ENCODE measurements around the gene TMPRSS13. TPM values are rescaled to one million over a fixed set of nuclear protein-coding genes. Genes with fewer than 3 reads are reported as not detected.

TMPRSS13 gene
- total RNA-seq, 4 donors from 2014 or later: 0.60 to 1.7 TPM; not detected in 2

GRCh38 chr11:117855186-117855845 is 73.9 kb downstream of the TMPRSS13 start:
- TF ChIP-seq POLR2A (IDR thresholded peaks at IDR 0.05) (no peak), EP300 (IDR thresholded peaks at IDR 0.05) (no peak), CTCF (IDR thresholded peaks at IDR 0.05) (no peak)
- Histone ChIP-seq H3K4me1 (no peaks in the 10 kb centered on the region), H3K27ac (peak overlapping the region in 2 of 4 donors; percentile 28 to 55), H3K4me3 (no peak overlapping the region), H3K36me3 (no peaks in the 10 kb centered on the region), H3K9me3 (peaks cover 0 to 17% (median 0%) of the 10 kb centered on the region in 4 donors), H3K27me3 (no peaks in the 10 kb centered on the region)
- 43 to 53% methylated on average over 12 of the region's 12 CpGs for WGBS, 2 donors
- DNase-seq (ENCODE audit: low spot score in 2 of 2): no peak

GRCh38 chr11:117852309-117852708 is 76.9 kb downstream of the TMPRSS13 start:
- Histone ChIP-seq H3K27me3 (no peaks in the 10 kb centered on the region), H3K9me3 (peaks cover 0 to 17% (median 0%) of the 10 kb centered on the region in 4 donors), H3K4me3 (no peak overlapping the region), H3K27ac (no peak overlapping the region), H3K4me1 (no peaks in the 10 kb centered on the region), H3K36me3 (no peaks in the 10 kb centered on the region)
- TF ChIP-seq POLR2A (IDR thresholded peaks at IDR 0.05) (no peak), EP300 (IDR thresholded peaks at IDR 0.05) (no peak), CTCF (IDR thresholded peaks at IDR 0.05) (no peak)
- no peak for DNase-seq (ENCODE audit: low spot score in 2 of 2)
- 65 to 66% methylated on average over 3 of the region's 3 CpGs for WGBS, 2 donors

- Histone ChIP-seq H3K27me3 (no peaks in the 10 kb centered on the region), H3K4me1 (no peaks in the 10 kb centered on the region), H3K4me3 (no peak overlapping the region), H3K27ac (no peak overlapping the region), H3K9me3 (peaks cover 0 to 17% (median 0%) of the 10 kb centered on the region in 4 donors), H3K36me3 (no peaks in the 10 kb centered on the region)
- no peak for DNase-seq (ENCODE audit: low spot score in 2 of 2)
- WGBS, 2 donors: 64 to 67% methylated on average over 3 of the region's 3 CpGs
- TF ChIP-seq EP300 (IDR thresholded peaks at IDR 0.05) (peak in 1 of 2 donors; percentile 15), POLR2A (IDR thresholded peaks at IDR 0.05) (no peak)
Observed at GRCh38 chr11:117851852-117852251, 77.3 kb downstream of the TMPRSS13 start.

GRCh38 chr11:117851106-117851505 is 78.1 kb downstream of the TMPRSS13 start:
- Histone ChIP-seq H3K36me3 (no peaks in the 10 kb centered on the region), H3K27ac (peak overlapping the region in 2 of 4 donors; percentile 21 to 22), H3K9me3 (peaks cover 0 to 17% (median 0%) of the 10 kb centered on the region in 4 donors), H3K4me3 (no peak overlapping the region), H3K4me1 (no peaks in the 10 kb centered on the region), H3K27me3 (no peaks in the 10 kb centered on the region)
- 58 to 71% methylated on average over 3 of the region's 3 CpGs for WGBS, 2 donors
- no peak for DNase-seq (ENCODE audit: low spot score in 2 of 2)
- TF ChIP-seq EP300 (IDR thresholded peaks at IDR 0.05) (no peak), POLR2A (IDR thresholded peaks at IDR 0.05) (no peak), CTCF (IDR thresholded peaks at IDR 0.05) (no peak)

Other genes with a start within 250 kb of the TMPRSS13 start
- gene DSCAML1, start 132.2 kb downstream of the TMPRSS13 start, total RNA-seq: 1 to 10 TPM in 1 of 4 donors, under 1 TPM in 3; 0.20 to 1.1 (median 0.36) TPM
- 1 to 10 TPM in 2 of 4 donors, under 1 TPM in 2; 0.39 to 1.8 (median 0.96) TPM for gene FXYD2, start 104.7 kb downstream of the TMPRSS13 start, total RNA-seq
- gene FXYD6, start 52.7 kb downstream of the TMPRSS13 start, total RNA-seq: 10 to 100 TPM; 29.4 to 74.1 (median 65.7) TPM
- gene IL10RA, start 57.0 kb upstream of the TMPRSS13 start, total RNA-seq: 10 to 100 TPM; 16.7 to 42.0 (median 25.9) TPM
- not detected for gene TMPRSS4, start 147.7 kb upstream of the TMPRSS13 start, total RNA-seq
- not detected for gene SMIM35, start 157.6 kb upstream of the TMPRSS13 start, total RNA-seq
- 1 to 10 TPM in 2 of 4 donors, under 1 TPM in 2; 0.66 to 4.1 (median 1.1) TPM for gene SCN4B, start 223.4 kb upstream of the TMPRSS13 start, total RNA-seq
- gene SCN2B, start 247.2 kb upstream of the TMPRSS13 start, total RNA-seq: 1 to 10 TPM in 1 of 4 donors, under 1 TPM in 2, not detected in 1; 0.78 to 1.3 (median 0.87) TPM